MM.1S (cell line): ENCODE results near the gene KIF20B.

ENCODE experiments used
- EZH2 ChIP-seq: fragments of 300-600 bp; sonication (generic); optimal IDR thresholded peaks from 2 replicates; pipeline ENCODE3; 2017; ENCODE audit warnings: low read depth, mild to moderate bottlenecking, antibody characterized with exemption, low read length, mixed read lengths
- TF ChIP-seq, protein P1 (sequence below): fragments of 300-600 bp; sonication (generic); IDR thresholded peaks from 2 replicates; pipeline ENCODE4 v1.5.1; 2016; ENCODE audit warnings: antibody characterized with exemption, low read length, mixed read lengths

DNA sequence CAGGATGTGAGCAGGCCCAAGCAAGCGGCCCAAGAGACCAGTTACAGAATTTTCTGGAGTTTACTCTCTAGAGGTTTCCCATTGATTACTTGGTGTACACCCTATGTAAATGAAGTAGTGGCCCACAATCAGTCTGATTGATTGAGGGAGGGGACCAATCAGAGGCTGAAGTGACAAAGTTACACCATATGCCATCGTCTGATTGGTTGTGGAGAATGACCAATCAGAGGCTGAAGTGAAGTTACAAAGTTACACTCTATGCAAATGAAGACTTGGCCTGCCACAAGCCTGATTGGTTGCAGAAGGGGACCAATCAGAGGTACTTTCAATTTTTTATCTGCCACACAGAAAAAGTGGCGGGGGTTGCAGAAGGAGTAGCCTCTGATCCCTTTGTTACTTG lies 83.7 kb downstream of the KIF20B start:
- TF ChIP-seq, protein P1, sequence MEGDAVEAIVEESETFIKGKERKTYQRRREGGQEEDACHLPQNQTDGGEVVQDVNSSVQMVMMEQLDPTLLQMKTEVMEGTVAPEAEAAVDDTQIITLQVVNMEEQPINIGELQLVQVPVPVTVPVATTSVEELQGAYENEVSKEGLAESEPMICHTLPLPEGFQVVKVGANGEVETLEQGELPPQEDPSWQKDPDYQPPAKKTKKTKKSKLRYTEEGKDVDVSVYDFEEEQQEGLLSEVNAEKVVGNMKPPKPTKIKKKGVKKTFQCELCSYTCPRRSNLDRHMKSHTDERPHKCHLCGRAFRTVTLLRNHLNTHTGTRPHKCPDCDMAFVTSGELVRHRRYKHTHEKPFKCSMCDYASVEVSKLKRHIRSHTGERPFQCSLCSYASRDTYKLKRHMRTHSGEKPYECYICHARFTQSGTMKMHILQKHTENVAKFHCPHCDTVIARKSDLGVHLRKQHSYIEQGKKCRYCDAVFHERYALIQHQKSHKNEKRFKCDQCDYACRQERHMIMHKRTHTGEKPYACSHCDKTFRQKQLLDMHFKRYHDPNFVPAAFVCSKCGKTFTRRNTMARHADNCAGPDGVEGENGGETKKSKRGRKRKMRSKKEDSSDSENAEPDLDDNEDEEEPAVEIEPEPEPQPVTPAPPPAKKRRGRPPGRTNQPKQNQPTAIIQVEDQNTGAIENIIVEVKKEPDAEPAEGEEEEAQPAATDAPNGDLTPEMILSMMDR = no peak
- TF ChIP-seq EZH2 = no peak
